Measurements from ENCODE around the gene AOX1.

GRCh38 chr2:200540793-200541192, 45.0 kb upstream of the AOX1 start:
- no peak for TF ChIP-seq CTCF (IDR thresholded peaks at IDR 0.05)
- TF ChIP-seq POLR2AphosphoS5 (IDR thresholded peaks at IDR 0.05): no peak
- no peak for TF ChIP-seq EP300 (IDR thresholded peaks at IDR 0.05)
- TF ChIP-seq POLR2A (IDR thresholded peaks at IDR 0.05): no peak

Data from sigmoid colon (tissue), 4 donors.